Thoracic aorta (tissue), 2 donors: ENCODE results near the gene GRXCR1. TPM values are rescaled to one million over a fixed set of nuclear protein-coding genes. Genes with fewer than 3 reads are reported as not detected.

Source experiments
- ATAC-seq: fragments of 150-250 bp; one replicate; pipeline ENCODE4 v1.8.0; 2017; ENCODE audit warnings: low read depth; ENCODE audit not compliant: insufficient number of reproducible peaks, low FRiP score
- DNase-seq: peaks from one replicate; pipeline ENCODE4 v3.0.0-alpha.2; 2020; ENCODE audit warnings: low spot score
- H3K27ac ChIP-seq, 2 donors: fragments of 200-600 bp; sonication (generic); 1 replicate in 1 of 2; 2 replicates in 1 of 2; pipeline ENCODE4 v1.5.1; 2016; ENCODE audit warnings: mild to moderate bottlenecking in 2 of 2, moderate library complexity in 2 of 2
- H3K27me3 ChIP-seq: fragments of 200-600 bp; sonication (generic); replicated peaks from 2 replicates; pipeline ENCODE4 v1.6.0; 2016; ENCODE audit warnings: mild to moderate bottlenecking; ENCODE audit not compliant: insufficient read depth
- H3K36me3 ChIP-seq: fragments of 200-600 bp; sonication (generic); one replicate; pipeline ENCODE4 v1.5.1; 2016
- H3K4me1 ChIP-seq, 2 donors: fragments of 200-600 bp; sonication (generic); 1 replicate in 1 of 2; 2 replicates in 1 of 2; pipeline versions ENCODE4 v1.5.1 to v1.6.0; 2016; ENCODE audit warnings: low read depth in 2 of 2, mild to moderate bottlenecking in 1 of 2; ENCODE audit not compliant: control insufficient read depth in 1 of 2
- H3K4me3 ChIP-seq: fragments of 200-600 bp; sonication (generic); 2 replicates; pipeline ENCODE4 v1.5.1; 2016; ENCODE audit warnings: mild to moderate bottlenecking
- H3K9me3 ChIP-seq: fragments of 200-600 bp; sonication (generic); 2 replicates; pipeline ENCODE4 v1.5.1; 2016
- total RNA-seq, 2 donors: library from RNA; depleted of rRNA; stranded (reverse); fragments of >200 nt; gene quantifications; one replicate each; pipeline versions ENCODE4 v1.1.0 to v1.2.3, GENCODE V29; 2016
- TF ChIP-seq, protein P1 (sequence below): fragments of 200-600 bp; sonication (generic); IDR thresholded peaks from one replicate; pipeline ENCODE4 v1.5.1; 2019; ENCODE audit warnings: antibody characterized with exemption

The GRXCR1 gene
- total RNA-seq, result not detected

DNA sequence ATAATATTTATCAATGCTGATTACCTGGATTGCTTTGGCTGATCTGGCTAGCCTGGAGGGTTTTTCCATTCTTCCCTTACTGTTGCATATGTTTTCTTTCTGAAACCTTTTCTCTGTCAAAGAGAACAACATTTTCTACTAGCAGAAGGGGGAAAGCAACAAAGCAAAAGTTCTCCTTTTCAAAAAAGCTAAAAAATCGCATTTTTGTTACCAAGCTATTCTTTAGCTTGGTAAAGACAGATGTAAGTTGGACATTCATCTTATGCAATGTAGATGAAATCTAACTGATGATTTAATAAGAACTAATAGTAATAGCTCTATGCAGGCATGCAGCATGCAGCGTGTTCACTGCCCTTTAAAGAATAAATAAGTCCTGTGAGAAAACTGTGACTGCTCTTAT lies at the start of gene GRXCR1:
TSS of gene GRXCR1 (plus strand) at position 301 of the 400 bp plus-strand sequence. CDS start 554 bp downstream, outside the sequence.
- Histone ChIP-seq H3K27me3 (no peaks in the 10 kb centered on the region), H3K4me3 (no peak within 1 kb of the TSS), H3K9me3 (no peaks in the 10 kb centered on the region), H3K36me3 (no peaks in the 10 kb centered on the region), H3K4me1 (no peaks in the 10 kb centered on the region), H3K27ac (no peak within 1 kb of the TSS)
- DNase-seq (no peak), ATAC-seq (no peak)
- TF ChIP-seq, protein P1, sequence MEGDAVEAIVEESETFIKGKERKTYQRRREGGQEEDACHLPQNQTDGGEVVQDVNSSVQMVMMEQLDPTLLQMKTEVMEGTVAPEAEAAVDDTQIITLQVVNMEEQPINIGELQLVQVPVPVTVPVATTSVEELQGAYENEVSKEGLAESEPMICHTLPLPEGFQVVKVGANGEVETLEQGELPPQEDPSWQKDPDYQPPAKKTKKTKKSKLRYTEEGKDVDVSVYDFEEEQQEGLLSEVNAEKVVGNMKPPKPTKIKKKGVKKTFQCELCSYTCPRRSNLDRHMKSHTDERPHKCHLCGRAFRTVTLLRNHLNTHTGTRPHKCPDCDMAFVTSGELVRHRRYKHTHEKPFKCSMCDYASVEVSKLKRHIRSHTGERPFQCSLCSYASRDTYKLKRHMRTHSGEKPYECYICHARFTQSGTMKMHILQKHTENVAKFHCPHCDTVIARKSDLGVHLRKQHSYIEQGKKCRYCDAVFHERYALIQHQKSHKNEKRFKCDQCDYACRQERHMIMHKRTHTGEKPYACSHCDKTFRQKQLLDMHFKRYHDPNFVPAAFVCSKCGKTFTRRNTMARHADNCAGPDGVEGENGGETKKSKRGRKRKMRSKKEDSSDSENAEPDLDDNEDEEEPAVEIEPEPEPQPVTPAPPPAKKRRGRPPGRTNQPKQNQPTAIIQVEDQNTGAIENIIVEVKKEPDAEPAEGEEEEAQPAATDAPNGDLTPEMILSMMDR, result no peak

DNA sequence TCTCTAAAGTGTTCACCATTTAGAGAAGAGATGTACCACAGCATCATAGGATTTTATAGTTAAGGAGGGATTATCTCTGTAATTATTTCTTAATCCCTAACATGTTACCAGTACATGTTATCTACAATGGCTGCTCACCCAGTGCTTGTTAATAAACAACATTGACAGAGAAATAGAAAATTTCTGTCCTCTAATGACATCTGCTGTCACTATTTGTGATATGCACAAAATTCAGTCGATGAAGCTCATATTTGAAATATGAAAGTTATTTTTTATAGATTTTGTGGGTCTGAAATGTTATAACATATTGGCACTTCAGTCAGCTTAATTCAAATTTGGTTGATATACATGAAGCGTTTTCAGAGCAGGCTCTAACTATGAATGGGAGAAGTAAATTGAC lies 48.8 kb upstream of the GRXCR1 start:
- ATAC-seq (no peak), DNase-seq (no peak)
- H3K27me3 ChIP-seq, result no peaks in the 10 kb centered on the region
- H3K4me1 ChIP-seq, result no peaks in the 10 kb centered on the region
- TF ChIP-seq, protein P1, result no peak
- no peaks in the 10 kb centered on the region for H3K9me3 ChIP-seq
- H3K36me3 ChIP-seq, result no peaks in the 10 kb centered on the region
- no peak overlapping the region for H3K27ac ChIP-seq
- no peak overlapping the region for H3K4me3 ChIP-seq

DNA sequence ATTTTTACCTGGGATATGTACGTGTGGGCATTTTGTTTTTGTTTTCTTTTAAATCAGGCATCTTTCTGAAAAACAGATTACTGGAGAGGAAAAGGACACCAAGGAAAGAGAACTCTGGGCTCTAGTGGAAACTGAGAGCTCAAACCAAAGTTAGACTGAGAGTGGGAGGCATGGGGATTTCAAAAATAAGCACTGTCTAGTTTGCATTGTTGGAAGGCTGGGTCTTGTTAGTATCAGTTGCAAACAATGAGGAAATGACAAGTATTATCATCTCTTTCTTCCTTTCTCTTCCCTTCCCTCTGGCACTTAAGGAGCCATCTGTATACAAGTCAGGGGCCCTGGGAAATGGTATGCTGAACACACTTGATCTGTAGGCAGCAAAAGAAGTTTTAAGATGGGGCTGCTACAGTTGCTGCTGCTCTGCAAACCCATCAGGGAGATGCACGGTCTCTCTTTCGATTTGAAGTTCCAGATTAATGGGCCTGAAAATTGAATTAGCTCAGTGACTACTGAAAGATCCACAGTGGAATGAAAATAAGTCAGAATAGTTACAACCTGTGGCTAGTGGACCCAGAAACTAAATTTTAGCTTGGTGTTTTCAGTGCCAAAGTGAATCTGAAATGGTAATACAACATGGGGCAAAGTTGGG lies 48.0 kb upstream of the GRXCR1 start:
- TF ChIP-seq, protein P1, result no peak
- Histone ChIP-seq H3K27ac (no peak overlapping the region), H3K27me3 (no peaks in the 10 kb centered on the region), H3K9me3 (no peaks in the 10 kb centered on the region), H3K4me3 (no peak overlapping the region), H3K36me3 (no peaks in the 10 kb centered on the region), H3K4me1 (no peaks in the 10 kb centered on the region)
- ATAC-seq (no peak), DNase-seq (no peak)

DNA sequence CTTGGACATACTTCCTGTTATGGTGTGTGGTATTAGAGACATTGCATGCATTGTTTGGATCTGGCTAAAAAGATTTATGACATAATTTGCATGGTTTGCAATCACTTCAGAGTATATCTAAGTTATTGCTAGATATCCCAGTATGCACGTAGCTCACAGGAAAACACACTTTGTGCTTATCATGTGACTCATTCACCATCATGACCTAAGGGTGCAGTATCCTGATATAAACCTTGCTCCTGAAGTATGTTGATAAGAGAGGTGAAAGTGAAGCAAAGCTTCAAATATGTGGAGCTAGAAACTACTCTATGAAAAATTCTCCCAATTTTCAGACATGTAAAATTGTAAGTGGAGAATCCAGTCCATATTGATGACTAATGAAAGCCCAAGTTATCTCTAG lies 46.9 kb upstream of the GRXCR1 start:
- ATAC-seq (no peak), DNase-seq (no peak)
- Histone ChIP-seq H3K4me3 (no peak overlapping the region), H3K9me3 (no peaks in the 10 kb centered on the region), H3K4me1 (no peaks in the 10 kb centered on the region), H3K36me3 (no peaks in the 10 kb centered on the region), H3K27me3 (no peaks in the 10 kb centered on the region), H3K27ac (no peak overlapping the region)
- TF ChIP-seq, protein P1, result no peak

DNA sequence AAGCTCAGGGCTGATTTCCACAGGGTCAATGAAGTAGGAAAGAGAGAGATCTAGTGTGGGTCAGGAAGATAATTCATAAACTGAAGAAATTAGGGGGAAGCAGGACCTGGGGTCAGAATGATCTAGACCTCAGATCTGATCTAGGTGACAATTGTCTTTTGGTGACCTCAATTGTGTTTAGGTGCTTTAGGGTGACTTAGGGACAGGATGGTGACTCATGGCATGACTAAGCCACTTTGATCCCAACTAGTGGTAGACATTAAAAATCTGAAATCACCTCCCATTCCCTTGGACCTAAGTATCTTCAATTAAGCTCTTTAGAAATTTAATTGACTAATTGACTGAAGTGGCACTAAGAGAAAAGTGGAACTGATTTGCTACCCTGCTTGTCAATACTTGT lies 36.7 kb upstream of the GRXCR1 start:
- no peak for DNase-seq
- no peaks in the 10 kb centered on the region for H3K36me3 ChIP-seq
- no peak overlapping the region for H3K4me3 ChIP-seq
- H3K4me1 ChIP-seq, result no peaks in the 10 kb centered on the region
- no peaks in the 10 kb centered on the region for H3K27me3 ChIP-seq
- no peaks in the 10 kb centered on the region for H3K9me3 ChIP-seq
- ATAC-seq, result no peak
- TF ChIP-seq, protein P1, result no peak
- no peak overlapping the region for H3K27ac ChIP-seq
